GM21717 (cell line): ENCODE data around the gene PSMD8.
A peak's percentile ranks its signal among the peaks of the same experiment; 100 is the strongest.

Source experiments
- ATAC-seq: cut with Tn5 transposase; IDR thresholded peaks from one replicate; pipeline ENCODE4 v1.9.1; 2021; ENCODE audit warnings: mild to moderate bottlenecking, moderate library complexity; ENCODE audit not compliant: unreplicated experiment

PSMD8 gene

DNA sequence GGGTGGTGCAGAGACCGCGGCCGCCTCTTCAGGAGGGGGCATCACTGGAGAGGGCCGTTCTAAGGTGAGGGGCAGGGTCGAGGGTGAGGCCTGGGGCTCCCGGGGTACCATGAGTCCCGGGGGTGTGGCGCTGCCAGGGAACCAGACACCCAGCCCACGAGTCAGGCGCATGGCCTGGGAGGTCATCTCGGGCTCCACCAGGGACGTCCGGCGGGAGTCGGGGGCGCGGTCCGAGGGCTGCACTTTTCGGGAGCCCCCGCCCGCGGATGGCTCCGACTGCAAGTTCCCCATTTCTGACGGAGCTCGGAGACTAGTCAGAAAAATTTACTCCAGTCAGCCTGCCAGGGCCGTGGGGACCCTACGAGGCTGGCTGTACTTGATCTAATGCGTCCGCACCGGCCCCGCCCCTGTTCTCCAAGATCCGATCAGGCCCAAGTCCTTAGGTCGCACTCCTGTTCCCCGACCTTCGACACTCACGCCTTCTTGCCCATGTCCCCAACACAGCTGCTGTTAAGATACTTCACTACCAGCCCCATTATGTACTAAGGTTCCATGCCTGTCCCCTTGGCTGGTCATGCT is 12.7 kb downstream of the PSMD8 start:
- no peak for ATAC-seq

DNA sequence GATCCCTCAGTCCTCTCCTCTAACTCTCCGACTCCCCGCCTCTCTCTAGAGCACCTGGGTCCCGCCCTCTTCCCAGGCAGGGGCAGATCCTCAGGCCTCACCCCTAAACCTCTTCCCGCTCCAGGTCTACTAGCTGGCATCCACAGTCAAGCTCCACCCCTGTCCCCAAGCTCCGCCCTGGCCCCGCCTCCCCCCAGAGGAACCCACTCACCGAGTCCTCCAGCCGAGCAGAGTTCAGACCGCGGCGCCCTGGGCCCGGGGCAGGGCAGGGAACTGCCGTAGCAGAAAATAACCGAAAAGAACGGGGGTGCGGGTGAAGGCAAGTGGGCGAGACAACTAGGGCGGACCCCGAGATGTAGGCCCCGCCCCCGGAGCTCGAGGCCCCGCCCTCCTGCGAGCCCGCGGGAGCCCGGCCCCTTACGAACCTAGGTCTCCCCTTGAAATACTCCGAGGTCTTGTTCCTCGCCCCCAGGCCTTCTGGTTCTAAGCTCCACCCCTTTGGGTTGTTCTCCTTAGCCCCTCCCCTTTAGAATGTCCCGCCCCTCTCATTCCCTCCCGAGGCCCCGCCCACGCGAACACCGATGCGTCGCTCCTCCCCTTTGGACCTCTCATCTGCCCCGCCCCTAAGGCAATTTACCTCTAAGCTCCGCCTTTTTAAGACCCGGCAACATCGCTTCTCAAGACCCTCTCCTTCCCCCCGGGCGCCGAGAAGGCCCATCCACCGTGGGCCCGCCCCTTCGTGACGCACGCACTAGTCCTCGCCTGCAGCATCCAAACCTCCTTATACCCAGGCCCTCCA is 13.4 kb downstream of the PSMD8 start, which contains the start of gene GGN:
Gene GGN, minus strand, starts transcription at position 485 of the 799 bp plus-strand sequence. CDS start 773 bp downstream, outside the sequence.
- no peak for ATAC-seq

DNA sequence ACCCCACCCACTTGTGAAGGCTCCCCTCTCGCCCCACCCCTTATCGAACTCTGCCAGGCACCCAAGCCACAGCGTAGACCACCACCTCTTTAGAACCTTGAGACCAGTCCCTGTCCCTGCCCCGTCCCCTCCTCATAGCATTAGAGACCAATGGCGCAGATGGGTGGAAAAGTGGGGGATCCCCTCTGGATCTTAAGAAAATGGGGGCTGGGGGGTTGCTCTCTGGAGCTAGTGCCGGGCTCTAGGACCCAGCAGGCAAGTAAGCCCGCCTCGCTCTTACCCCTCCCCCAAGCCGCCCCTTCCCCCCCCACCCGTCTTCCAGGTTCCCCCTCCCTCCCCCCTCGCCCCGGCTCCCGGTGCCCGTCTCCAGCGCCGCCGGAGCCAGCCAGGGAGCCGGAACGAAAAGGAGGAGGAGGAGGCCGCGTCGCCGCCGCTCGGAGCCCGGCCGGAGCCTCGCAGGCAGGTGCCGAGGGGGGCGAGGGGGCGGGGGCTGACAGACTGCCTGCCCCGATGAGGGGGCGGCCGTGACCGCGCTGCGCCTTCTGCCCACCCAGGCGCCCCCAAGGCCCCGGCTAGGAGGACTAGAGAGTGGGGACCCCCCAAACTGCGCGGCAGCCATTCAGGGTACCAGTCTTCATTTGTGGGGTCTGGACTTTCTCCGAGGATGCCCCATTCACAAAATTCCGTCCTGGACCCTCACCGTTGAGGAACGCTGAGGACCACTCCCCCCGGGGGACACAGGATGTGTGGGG is 14.2 kb downstream of the PSMD8 start, which contains the start of gene SPRED3:
Gene SPRED3, plus strand, starts transcription at position 349 of the 752 bp plus-strand sequence. CDS start 1,606 bp downstream, outside the sequence.
- no peak for ATAC-seq

DNA sequence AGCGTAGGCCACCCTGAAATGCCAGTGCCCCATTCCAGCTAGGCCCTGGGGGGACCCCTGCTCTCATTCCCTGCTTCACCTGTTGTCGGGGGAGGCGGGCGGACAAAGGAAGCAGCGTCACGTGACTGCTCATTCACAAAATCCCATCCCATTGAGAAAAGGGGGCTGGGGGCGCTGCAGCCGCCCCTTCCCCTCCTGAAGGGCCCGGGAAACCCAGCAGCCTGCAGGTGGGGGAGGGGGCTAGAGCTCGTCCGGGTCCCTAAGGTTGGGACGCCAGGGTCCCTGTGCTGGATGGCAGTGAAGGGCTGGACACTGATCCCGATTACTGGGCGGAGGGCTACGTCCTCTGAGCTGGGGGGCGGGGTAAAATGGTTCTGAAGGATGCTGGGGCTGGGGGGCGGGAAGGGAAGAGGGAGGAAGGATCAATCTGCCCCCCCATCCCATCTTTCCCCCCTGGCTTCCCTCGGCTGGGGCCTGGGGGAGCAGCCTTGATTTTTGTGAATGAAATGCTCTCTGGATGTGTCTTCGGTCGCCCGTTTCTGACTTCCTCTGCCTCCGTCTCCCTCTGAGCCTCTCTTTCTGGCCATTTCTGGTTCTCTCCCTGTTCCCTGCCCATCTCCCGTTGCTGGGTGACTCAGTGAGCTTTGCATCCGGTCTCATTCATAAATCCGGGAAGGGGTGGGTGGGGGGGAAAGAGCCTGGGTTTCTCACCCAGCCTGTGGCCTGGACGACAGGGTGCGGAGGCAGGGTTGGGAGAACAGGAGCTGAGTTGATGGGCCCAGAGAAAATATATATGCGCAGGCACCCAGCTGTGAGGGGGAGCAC is 14.9 kb downstream of the PSMD8 start:
- ATAC-seq = no peak

DNA sequence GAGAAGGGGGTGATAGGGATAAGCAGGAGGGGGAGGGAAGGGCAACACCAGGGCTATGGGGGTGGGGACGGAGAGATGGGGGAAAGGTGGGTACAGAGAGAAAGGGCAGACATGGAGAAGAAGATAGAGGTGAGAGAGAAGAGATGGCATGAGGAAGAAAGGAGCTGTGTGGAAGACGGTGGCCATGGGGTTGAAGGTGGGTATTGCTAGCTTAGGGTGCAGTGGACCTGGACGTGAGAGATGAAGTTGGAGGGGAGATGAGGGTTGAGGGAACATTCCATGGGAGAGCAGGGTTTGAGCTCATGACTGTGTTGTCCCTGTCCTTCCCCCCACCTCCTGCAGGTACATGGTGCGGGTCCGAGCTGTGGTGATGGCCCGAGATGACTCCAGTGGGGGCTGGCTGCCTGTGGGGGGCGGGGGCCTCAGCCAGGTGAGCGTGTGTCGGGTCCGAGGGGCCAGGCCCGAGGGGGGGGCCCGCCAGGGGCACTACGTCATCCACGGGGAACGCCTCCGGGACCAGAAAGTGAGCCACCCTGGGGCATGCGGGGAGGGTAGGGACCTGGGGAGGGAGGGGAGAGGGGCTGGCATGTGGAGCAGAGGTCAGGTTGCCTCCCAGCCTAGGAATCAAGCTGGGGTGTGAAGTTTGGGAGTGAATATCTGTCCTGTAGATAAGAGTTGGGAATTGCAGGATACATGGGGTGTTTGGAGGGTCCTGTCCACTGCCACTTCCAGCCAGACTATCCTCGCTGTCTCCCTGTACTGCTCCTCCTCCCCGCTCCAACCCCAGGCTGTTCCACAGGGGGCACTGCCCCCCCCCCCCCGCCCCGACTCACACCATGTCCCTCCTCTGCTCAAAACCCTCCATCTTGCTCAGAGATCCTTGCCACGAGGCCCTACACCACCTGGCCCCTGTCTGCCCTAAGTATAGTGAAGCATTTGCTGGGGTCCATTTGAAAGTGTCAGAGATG is 15.9 kb downstream of the PSMD8 start:
- ATAC-seq = no peak

DNA sequence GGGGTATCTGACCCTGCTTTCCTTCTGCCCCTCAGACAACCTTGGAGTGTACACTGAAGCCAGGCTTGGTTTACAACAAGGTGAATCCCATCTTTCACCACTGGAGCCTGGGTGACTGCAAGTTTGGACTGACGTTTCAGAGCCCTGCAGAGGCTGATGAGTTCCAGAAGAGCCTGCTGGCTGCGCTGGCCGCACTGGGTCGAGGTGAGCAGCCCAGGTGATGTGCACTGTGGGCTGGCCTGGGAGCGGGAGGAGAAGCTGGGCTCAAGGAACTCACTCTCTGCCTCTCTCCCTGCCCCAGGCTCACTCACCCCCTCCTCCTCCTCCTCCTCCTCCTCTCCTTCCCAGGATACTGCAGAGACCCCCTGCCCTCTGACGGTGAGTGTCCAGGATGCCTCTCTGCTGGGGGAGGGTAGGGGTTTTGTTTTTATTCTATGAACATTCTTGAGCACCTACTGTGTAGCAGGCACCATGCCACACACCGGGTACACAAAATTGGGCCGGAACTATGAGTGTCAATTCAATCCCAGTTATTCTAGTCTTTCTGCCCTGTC is 17.6 kb downstream of the PSMD8 start:
- no peak for ATAC-seq

DNA sequence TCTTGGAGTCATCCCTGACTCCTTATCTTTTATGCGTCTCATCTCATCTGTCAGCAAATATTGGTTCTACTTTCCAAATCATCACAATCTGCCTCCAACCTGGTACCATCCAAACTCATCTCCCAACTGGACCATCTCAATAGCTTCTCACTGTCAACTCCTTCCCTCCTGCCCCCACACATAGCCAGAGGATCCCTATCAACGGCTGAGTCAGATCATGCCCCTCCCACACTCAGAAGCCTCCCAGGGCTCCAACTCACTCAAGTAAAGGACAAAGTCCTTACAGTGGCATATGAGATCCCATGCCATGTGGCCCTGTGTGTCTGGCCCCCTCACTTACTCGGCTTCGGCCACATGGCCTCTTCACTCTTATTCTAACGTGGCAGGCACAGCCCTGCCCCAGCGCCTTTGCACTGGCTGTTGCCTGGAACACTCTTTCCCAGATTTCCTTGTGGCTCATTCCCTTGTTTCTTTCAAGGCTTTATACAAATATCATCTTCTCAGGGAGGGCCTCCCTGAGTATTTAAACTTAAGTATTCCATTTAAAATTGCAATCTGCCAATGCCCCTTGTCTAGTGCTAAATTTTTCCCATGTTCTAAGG is 18.4 kb downstream of the PSMD8 start:
- no peak for ATAC-seq

DNA sequence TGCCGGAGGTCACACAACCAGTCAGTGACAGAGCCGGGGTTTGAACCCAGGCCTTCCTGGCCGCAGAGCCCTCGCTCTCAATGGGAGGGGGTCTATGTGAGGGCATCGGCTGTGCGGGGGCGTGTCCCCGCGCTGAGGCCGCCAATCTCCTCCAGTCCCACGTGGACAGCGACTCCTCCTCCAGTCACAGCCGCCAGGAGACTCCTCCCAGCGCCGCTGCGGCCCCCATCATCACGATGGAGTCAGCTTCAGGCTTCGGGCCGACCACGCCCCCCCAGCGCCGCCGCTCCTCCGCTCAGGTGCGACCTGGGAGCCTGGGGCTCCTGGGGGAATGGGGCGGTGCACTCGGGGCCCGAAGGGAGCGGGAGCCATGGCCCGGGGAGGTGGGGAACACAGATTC is 20.1 kb downstream of the PSMD8 start:
- ATAC-seq = no peak

DNA sequence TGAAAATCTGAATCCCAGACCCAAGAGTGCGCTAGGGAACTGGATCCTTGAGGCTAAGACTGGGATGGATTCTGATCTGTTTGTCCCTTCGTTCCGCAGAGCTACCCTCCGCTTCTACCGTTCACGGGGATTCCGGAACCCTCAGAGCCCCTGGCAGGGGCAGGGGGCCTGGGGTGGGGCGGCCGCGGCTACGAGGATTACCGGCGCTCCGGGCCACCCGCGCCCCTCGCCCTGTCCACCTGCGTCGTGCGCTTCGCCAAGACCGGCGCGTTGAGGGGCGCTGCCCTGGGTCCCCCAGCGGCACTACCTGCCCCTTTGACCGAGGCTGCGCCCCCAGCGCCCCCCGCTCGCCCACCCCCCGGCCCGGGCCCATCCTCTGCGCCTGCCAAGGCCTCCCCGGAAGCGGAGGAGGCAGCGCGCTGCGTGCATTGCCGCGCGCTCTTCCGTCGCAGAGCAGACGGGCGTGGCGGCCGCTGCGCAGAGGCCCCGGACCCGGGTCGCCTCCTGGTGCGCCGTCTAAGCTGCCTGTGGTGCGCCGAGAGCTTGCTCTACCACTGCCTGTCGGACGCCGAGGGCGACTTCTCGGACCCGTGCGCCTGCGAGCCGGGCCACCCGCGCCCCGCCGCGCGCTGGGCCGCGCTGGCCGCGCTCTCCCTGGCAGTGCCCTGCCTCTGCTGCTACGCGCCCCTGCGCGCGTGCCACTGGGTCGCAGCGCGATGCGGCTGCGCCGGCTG is 21.2 kb downstream of the PSMD8 start:
- no peak for ATAC-seq

DNA sequence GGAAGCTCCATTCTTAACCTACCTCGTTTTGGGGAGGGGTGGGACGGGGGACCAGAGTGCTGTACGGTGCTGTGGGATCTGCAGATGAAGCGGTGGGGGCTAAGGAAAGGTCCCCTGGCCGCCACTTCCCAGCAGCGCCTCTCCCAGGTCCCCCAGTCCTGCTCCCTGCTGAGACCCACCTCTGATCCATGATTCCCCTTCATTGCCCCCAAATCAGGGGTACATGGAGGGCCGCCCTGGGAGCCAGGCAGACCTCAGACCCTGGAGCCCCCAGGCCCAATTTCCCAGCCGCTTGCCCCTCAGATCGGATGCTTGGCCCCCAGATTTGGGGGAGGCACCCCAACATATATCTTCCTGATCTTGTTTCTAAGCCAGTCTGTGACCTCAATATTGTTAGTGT is 24.7 kb downstream of the PSMD8 start:
- ATAC-seq = no peak

DNA sequence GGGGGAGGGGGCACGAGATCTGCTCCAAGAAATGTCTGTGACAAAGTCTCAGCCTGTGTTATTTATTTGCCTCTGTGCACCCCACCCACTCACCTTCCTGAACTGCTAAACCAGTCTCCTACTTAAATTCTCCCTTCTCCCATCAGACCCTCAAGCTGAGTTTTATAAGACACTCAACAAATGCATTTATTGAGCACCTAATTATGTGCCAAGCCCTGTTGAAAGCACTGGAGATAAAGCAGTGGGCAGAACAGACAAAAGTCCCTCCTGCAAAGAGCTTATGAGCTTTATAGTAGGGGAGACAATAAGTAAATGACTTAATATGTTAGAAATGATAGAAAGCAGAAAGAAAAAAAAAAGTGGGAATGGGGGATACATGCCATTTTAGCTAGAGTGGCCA is 25.2 kb downstream of the PSMD8 start:
- no peak for ATAC-seq

DNA sequence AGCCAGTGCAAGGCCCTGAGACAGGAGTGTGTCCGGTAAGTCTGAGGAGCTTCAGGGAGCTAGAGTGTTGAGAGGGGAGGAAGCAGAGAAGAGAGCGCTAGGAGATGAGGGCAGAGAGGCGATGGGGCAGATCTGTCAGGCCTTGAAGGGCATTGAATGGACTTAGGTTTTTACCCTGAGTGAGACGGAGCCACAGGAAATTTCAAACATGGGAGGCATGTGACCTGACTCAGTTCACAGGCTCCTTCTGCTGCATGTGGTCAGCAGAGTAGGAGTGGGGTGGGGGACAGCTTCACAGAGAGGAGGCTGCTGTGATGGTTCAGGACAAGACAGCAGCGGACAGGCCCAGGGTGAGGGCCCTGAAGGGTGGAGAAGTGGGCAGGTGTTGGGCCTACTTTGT is 26.0 kb downstream of the PSMD8 start:
- ATAC-seq = no peak

DNA sequence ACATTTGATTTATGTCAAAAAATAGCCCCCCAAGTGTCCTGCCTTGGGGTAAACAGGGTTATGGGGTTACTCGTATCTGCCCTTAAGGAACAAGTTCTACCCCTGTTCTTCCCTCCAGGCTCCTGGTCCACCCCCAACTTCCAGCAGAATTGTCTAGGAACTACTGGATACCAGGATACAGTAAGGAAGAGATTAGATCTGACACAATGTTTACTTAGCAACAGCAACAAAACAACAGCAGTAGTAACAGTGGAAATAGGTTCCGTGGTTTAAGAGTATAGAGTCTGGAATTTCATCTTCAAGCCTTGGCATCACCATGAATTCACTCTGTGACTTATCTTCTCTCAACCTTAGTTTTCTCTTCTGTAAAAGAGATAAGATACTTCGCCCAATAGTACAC is 26.8 kb downstream of the PSMD8 start:
- ATAC-seq = no peak

DNA sequence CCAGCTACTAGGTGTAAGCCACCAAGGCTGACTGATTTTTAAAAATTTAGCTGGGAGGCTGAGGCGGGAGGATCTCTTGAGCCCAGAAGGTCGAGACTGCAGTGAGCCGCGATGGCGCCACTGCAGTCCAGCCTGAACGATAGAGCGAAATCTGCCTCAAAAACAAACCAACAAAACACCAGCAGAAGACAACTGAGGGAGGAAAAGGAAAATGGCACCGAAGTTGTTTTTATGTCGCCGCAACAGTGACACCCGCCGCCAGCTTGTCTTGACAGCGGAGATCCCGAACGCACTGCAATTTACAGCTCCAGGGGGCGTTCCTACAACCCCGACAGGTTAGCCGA is 28.2 kb downstream of the PSMD8 start:
- peak; percentile 2 for ATAC-seq

DNA sequence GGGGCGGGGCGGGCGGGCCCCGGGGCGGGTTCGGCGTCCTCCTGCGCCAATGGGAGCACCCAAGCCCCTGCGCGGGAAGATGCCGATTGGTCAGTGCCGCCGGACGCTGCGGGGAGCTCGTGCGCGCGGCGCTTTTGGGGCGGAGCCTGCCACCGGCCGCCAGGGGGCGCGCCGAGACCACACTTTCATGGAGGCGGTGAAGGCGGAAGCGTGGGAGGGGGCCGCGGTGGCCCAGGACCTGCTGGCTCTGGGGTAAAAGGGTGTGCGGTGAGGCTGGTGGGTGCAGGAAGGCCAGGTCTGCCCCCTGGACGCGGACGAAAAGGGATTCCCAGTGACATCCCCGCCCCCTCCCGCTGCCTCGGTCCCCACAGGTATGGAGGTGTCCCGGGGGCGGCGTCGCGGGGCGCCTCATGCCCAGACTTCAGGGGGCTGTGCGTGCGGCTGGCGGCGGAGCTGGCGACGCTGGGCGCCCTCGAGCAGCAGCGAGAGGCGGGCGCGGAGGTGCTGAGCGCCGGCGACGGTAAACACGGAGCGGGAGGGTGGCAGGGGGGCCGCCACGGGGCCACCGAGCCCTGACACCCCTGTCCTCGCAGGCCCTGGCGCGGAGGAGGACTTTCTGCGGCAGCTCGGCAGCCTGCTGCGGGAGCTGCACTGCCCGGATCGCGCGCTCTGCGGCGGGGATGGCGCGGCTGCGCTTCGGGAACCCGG is 28.8 kb downstream of the PSMD8 start, which contains the start of gene FAM98C:
Gene FAM98C, plus strand, starts transcription at position 127 of the 708 bp plus-strand sequence. Its CDS starts 61 bp downstream, at position 188.
- ATAC-seq = peak; percentile 72

DNA sequence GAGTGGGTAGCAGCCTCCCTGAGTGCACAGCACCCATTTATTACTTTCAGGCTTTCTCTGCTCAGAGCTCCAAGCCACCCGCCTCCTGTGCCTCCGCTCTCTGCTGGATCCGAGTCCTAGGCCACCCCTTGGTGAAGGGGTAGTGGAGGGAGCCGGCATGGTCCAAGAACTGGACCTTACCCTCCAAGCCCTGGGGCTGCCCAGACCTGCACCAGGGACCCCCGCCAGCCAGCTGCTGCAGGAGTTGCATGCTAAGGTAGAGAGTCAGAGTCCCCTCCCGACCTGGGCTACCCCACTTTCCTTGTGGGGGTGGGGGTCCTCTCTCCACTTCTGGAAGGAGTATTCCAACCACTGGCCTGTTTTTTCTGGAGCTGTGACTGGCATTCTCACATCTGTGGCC is 30.5 kb downstream of the PSMD8 start:
- ATAC-seq = no peak

DNA sequence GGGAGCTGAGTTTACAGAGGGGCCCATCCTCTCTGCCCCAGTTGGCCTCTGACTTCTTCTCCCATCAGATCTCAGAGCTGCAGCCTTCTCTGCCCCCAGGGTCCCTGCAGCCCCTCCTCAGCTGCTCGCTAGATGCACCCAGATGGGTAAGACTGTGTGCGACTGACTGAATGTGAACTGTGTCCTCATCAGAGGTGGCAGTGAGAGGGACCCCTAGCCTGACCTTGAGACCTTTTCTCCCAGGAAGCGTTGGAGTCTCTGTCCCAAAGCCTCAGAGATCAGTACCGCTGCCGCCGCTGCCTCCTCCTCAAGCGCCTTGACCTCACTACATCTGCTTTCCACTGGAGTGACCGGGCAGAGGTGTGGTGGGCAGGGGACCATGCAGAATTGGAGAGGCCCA is 30.9 kb downstream of the PSMD8 start:
- no peak for ATAC-seq
